ENCODE data around the gene SLITRK4. TPM values are rescaled to one million over a fixed set of nuclear protein-coding genes. Genes with fewer than 3 reads are reported as not detected.

The SLITRK4 gene
- total RNA-seq, 2 experiments from 2014 or later: not detected

- Mint-ChIP-seq H3K9me3 (peaks cover 3% of the 10 kb centered on the region), H3K4me3 (no peak overlapping the region), H3K27me3 (no peaks in the 10 kb centered on the region), H3K36me3 (ENCODE audit: low read depth) (no peaks in the 10 kb centered on the region), H3K4me1 (ENCODE audit: low read depth) (no peaks in the 10 kb centered on the region), H3K27ac (no peak overlapping the region)
- POLR2A ChIA-PET: no interaction called here
- ATAC-seq: no peak
- TF ChIP-seq, protein P1, sequence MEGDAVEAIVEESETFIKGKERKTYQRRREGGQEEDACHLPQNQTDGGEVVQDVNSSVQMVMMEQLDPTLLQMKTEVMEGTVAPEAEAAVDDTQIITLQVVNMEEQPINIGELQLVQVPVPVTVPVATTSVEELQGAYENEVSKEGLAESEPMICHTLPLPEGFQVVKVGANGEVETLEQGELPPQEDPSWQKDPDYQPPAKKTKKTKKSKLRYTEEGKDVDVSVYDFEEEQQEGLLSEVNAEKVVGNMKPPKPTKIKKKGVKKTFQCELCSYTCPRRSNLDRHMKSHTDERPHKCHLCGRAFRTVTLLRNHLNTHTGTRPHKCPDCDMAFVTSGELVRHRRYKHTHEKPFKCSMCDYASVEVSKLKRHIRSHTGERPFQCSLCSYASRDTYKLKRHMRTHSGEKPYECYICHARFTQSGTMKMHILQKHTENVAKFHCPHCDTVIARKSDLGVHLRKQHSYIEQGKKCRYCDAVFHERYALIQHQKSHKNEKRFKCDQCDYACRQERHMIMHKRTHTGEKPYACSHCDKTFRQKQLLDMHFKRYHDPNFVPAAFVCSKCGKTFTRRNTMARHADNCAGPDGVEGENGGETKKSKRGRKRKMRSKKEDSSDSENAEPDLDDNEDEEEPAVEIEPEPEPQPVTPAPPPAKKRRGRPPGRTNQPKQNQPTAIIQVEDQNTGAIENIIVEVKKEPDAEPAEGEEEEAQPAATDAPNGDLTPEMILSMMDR (IDR thresholded peaks at IDR 0.05): no peak
- intact Hi-C loops (cut with micrococcal nuclease): no loop called here
- CTCF ChIA-PET: no interaction called here
- no peak for DNase-seq
Observed at GRCh38 chrX:143580266-143580665, 55.6 kb downstream of the SLITRK4 start.

Other genes starting within 250 kb of the SLITRK4 start
- not detected for gene SPANXN3, start 118.6 kb downstream of the SLITRK4 start, total RNA-seq
- not detected for gene SPANXN2, start 84.7 kb upstream of the SLITRK4 start, total RNA-seq
- not detected for gene UBE2NL, start 248.0 kb upstream of the SLITRK4 start, total RNA-seq